Activated T-helper 2 cell treated with anti-CD3 and anti-CD28 coated beads, Interferon-gamma antibody, Interleukin-2, Interleukin-4, amounts not matched to agents 10 μg/mL and 5 μg/mL and 100 μg/mL, durations not matched to agents 14 hours and 24 hours and 36 hours (primary cell): Measurements from ENCODE around the gene ARIH1. TPM values are rescaled to one million over a fixed set of nuclear protein-coding genes. Genes with fewer than 3 reads are reported as not detected.

Experiments used
- DNase-seq: peaks from one replicate; pipeline ENCODE4 v3.0.0; 2021; ENCODE audit warnings: low spot score
- H3K27ac Mint-ChIP-seq: one replicate; pipeline ENCODE4 v1.8.0; 2021; ENCODE audit warnings: mixed read lengths
- H3K27me3 Mint-ChIP-seq: one replicate; pipeline ENCODE4 v1.8.0; 2021; ENCODE audit warnings: low read depth, mixed read lengths
- H3K36me3 Mint-ChIP-seq: one replicate; pipeline ENCODE4 v1.8.0; 2021; ENCODE audit warnings: low read depth, mixed read lengths
- H3K4me1 Mint-ChIP-seq: one replicate; pipeline ENCODE4 v1.8.0; 2021; ENCODE audit warnings: low read depth, mixed read lengths
- H3K4me3 Mint-ChIP-seq: one replicate; pipeline ENCODE4 v1.8.0; 2021; ENCODE audit warnings: low read depth, mild to moderate bottlenecking, moderate library complexity, mixed read lengths
- H3K9me3 Mint-ChIP-seq: one replicate; pipeline ENCODE4 v1.8.0; 2021; ENCODE audit warnings: mixed read lengths
- intact Hi-C: fragments of 100-400 bp; cut with micrococcal nuclease; formaldehyde crosslinking; loops from one replicate; pipeline ENCODE4 v1.15.1; 2023
- total RNA-seq: library from RNA; stranded (reverse); gene quantifications from 2 replicates; pipeline ENCODE4 v1.2.3, GENCODE V29; 2022

Gene ARIH1
- total RNA-seq, 1 donor from 2014 or later, result 139 TPM

- no peak overlapping the region for H3K4me3 Mint-ChIP-seq
- intact Hi-C loops, result no loop called here
- H3K27me3 Mint-ChIP-seq, result no peaks in the 10 kb centered on the region
- no peak for DNase-seq
- H3K9me3 Mint-ChIP-seq, result no peaks in the 10 kb centered on the region
- no peak overlapping the region for H3K27ac Mint-ChIP-seq
- H3K36me3 Mint-ChIP-seq, result peaks cover 10% of the 10 kb centered on the region
- H3K4me1 Mint-ChIP-seq, result peaks cover 7% of the 10 kb centered on the region
Measured at GRCh38 chr15:72491768-72492167, 17.6 kb downstream of the ARIH1 start.

GRCh38 chr15:72492733-72493132 is 18.6 kb downstream of the ARIH1 start:
- H3K36me3 Mint-ChIP-seq, result peaks cover 12% of the 10 kb centered on the region
- no peak overlapping the region for H3K27ac Mint-ChIP-seq
- no peaks in the 10 kb centered on the region for H3K27me3 Mint-ChIP-seq
- no peak overlapping the region for H3K4me3 Mint-ChIP-seq
- no peaks in the 10 kb centered on the region for H3K9me3 Mint-ChIP-seq
- no peak for DNase-seq
- peaks cover 7% of the 10 kb centered on the region for H3K4me1 Mint-ChIP-seq
- intact Hi-C loops, result no loop called here

GRCh38 chr15:72493220-72493619 is 19.1 kb downstream of the ARIH1 start:
- peaks cover 14% of the 10 kb centered on the region for H3K36me3 Mint-ChIP-seq
- H3K4me3 Mint-ChIP-seq, result no peak overlapping the region
- DNase-seq, result no peak
- H3K4me1 Mint-ChIP-seq, result peaks cover 6% of the 10 kb centered on the region
- H3K27me3 Mint-ChIP-seq, result no peaks in the 10 kb centered on the region
- intact Hi-C loops, result no loop called here
- H3K9me3 Mint-ChIP-seq, result no peaks in the 10 kb centered on the region
- no peak overlapping the region for H3K27ac Mint-ChIP-seq

- H3K9me3 Mint-ChIP-seq, result no peaks in the 10 kb centered on the region
Measured at GRCh38 chr15:72495007-72495406, 20.9 kb downstream of the ARIH1 start.

GRCh38 chr15:72496783-72497182 is 22.7 kb downstream of the ARIH1 start:
- Mint-ChIP-seq H3K36me3 (peaks cover 12% of the 10 kb centered on the region), H3K4me1 (peaks cover 4% of the 10 kb centered on the region), H3K9me3 (no peaks in the 10 kb centered on the region), H3K4me3 (no peak overlapping the region), H3K27me3 (no peaks in the 10 kb centered on the region), H3K27ac (no peak overlapping the region)
- intact Hi-C loops, result no loop called here
- no peak for DNase-seq

More at GRCh38 chr15:72495007-72495406, 20.9 kb downstream of the ARIH1 start:
- Mint-ChIP-seq H3K36me3 (peaks cover 11% of the 10 kb centered on the region), H3K4me1 (peaks cover 4% of the 10 kb centered on the region), H3K27ac (no peak overlapping the region), H3K4me3 (no peak overlapping the region), H3K27me3 (no peaks in the 10 kb centered on the region)
- DNase-seq, result no peak
- intact Hi-C loops, result no loop called here

GRCh38 chr15:72497402-72497801 is 23.3 kb downstream of the ARIH1 start:
- peaks cover 7% of the 10 kb centered on the region for H3K4me1 Mint-ChIP-seq
- no peak overlapping the region for H3K4me3 Mint-ChIP-seq
- no peak overlapping the region for H3K27ac Mint-ChIP-seq
- H3K36me3 Mint-ChIP-seq, result peaks cover 14% of the 10 kb centered on the region
- no peaks in the 10 kb centered on the region for H3K9me3 Mint-ChIP-seq
- H3K27me3 Mint-ChIP-seq, result no peaks in the 10 kb centered on the region
- no peak for DNase-seq
- intact Hi-C loops, result no loop called here

GRCh38 chr15:72502220-72502809 is 28.2 kb downstream of the ARIH1 start:
- no peak for DNase-seq
- H3K36me3 Mint-ChIP-seq, result peaks cover 18% of the 10 kb centered on the region
- H3K9me3 Mint-ChIP-seq, result no peaks in the 10 kb centered on the region
- H3K27ac Mint-ChIP-seq, result no peak overlapping the region
- peaks cover 20% of the 10 kb centered on the region for H3K4me1 Mint-ChIP-seq
- intact Hi-C loops, result no loop called here
- no peaks in the 10 kb centered on the region for H3K27me3 Mint-ChIP-seq
- no peak overlapping the region for H3K4me3 Mint-ChIP-seq

GRCh38 chr15:72503147-72503546 is 29.0 kb downstream of the ARIH1 start:
- no peak for DNase-seq
- H3K27me3 Mint-ChIP-seq, result no peaks in the 10 kb centered on the region
- peaks cover 14% of the 10 kb centered on the region for H3K36me3 Mint-ChIP-seq
- H3K27ac Mint-ChIP-seq, result no peak overlapping the region
- peaks cover 20% of the 10 kb centered on the region for H3K4me1 Mint-ChIP-seq
- H3K9me3 Mint-ChIP-seq, result no peaks in the 10 kb centered on the region
- H3K4me3 Mint-ChIP-seq, result no peak overlapping the region
- intact Hi-C loops, result no loop called here

- no peaks in the 10 kb centered on the region for H3K9me3 Mint-ChIP-seq
- H3K36me3 Mint-ChIP-seq, result peaks cover 4% of the 10 kb centered on the region
- no peak overlapping the region for H3K27ac Mint-ChIP-seq
- H3K4me3 Mint-ChIP-seq, result no peak overlapping the region
- intact Hi-C loops, result no loop called here
- H3K27me3 Mint-ChIP-seq, result no peaks in the 10 kb centered on the region
- DNase-seq, result no peak
- H3K4me1 Mint-ChIP-seq, result peaks cover 26% of the 10 kb centered on the region
Measured at GRCh38 chr15:72507402-72508092, 33.4 kb downstream of the ARIH1 start.

- intact Hi-C loops, result no loop called here
- Mint-ChIP-seq H3K36me3 (peaks cover 7% of the 10 kb centered on the region), H3K9me3 (no peaks in the 10 kb centered on the region), H3K27me3 (no peaks in the 10 kb centered on the region), H3K27ac (no peak overlapping the region), H3K4me1 (peaks cover 19% of the 10 kb centered on the region), H3K4me3 (no peak overlapping the region)
- no peak for DNase-seq
Measured at GRCh38 chr15:72509484-72509883, 35.4 kb downstream of the ARIH1 start.

GRCh38 chr15:72511536-72511935 is 37.4 kb downstream of the ARIH1 start:
- Mint-ChIP-seq H3K27ac (no peak overlapping the region), H3K36me3 (peaks cover 5% of the 10 kb centered on the region), H3K4me3 (no peak overlapping the region), H3K4me1 (peaks cover 20% of the 10 kb centered on the region), H3K9me3 (no peaks in the 10 kb centered on the region), H3K27me3 (no peaks in the 10 kb centered on the region)
- DNase-seq, result no peak
- intact Hi-C loops, result no loop called here

GRCh38 chr15:72515591-72516389 is 41.7 kb downstream of the ARIH1 start:
- Mint-ChIP-seq H3K9me3 (no peaks in the 10 kb centered on the region), H3K36me3 (peaks cover 13% of the 10 kb centered on the region), H3K27me3 (no peaks in the 10 kb centered on the region), H3K4me3 (no peak overlapping the region), H3K27ac (no peak overlapping the region), H3K4me1 (peaks cover 25% of the 10 kb centered on the region)
- intact Hi-C loops, result no loop called here
- DNase-seq, result no peak

- no peak for DNase-seq
- Mint-ChIP-seq H3K27me3 (no peaks in the 10 kb centered on the region), H3K36me3 (peaks cover 15% of the 10 kb centered on the region), H3K4me1 (peaks cover 26% of the 10 kb centered on the region), H3K4me3 (no peak overlapping the region), H3K9me3 (no peaks in the 10 kb centered on the region), H3K27ac (no peak overlapping the region)
- intact Hi-C loops, result no loop called here
Measured at GRCh38 chr15:72516777-72517176, 42.6 kb downstream of the ARIH1 start.
